HG02981 (cell line): ENCODE results near the gene ANKRD24.
"Not testable (repeated sequence)": the region's sequence is repeated elsewhere in the genome, so short reads cannot be mapped to it uniquely, and the experiment has no call there.

Experiments
- ATAC-seq: cut with Tn5 transposase; IDR thresholded peaks from one replicate; pipeline ENCODE4 v1.9.1; 2021; ENCODE audit warnings: mild to moderate bottlenecking, moderate library complexity; ENCODE audit not compliant: unreplicated experiment

The ANKRD24 gene

GRCh38 chr19:4182084-4182810, at the start of gene ANKRD24, which contains the start of gene SIRT6:
Gene ANKRD24 (plus strand): TSS chr19:4182689. CDS start chr19:4186426, 3,737 bp downstream.
Gene SIRT6 (minus strand): TSS chr19:4182563. CDS start chr19:4182539, 24 bp downstream.
- ATAC-seq: peak; percentile 63

- ATAC-seq: no peak
These were observed 48.1 kb upstream of the ANKRD24 start for GRCh38 chr19:4134351-4134750.

DNA sequence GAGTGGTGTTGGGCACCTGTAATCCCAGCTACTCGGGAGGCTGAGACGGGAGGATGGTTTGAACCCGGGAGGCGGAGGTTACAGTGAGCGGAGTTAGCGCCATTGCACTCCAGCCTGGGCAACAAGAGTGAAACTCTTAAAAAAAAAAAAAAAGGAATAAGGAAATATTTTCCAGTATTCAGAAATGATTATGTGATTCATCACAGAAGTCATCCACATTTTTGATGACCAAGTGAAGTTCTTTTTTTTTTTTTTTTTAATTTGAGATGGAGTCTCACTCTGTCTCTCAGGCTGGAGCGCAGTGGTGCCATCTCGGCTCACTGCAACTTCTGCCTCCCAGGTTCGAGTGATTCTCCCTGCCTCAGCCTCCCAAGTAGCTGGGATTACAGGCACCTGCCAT, 47.1 kb upstream of the ANKRD24 start:
- ATAC-seq: not testable (repeated sequence)

DNA sequence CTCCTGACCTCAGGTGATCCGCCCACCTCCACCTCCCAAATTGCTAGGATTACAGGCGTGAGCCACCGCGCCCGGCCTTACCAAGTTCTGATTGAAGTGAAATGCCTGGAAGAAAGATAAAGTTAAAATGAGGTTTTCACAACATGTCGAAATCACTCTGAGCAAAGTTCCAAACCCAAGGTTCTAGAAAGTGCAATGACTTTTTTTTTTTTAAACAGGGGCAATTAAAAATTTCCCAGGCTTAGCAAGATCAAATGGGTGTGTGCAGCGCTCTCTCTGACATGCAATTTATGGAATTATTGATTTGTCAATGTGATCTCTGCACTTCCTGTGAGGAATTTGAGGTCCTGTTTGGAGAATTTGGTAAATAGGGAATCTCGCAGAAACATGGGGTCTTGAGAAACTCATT, 45.8 kb upstream of the ANKRD24 start:
- no peak for ATAC-seq

DNA sequence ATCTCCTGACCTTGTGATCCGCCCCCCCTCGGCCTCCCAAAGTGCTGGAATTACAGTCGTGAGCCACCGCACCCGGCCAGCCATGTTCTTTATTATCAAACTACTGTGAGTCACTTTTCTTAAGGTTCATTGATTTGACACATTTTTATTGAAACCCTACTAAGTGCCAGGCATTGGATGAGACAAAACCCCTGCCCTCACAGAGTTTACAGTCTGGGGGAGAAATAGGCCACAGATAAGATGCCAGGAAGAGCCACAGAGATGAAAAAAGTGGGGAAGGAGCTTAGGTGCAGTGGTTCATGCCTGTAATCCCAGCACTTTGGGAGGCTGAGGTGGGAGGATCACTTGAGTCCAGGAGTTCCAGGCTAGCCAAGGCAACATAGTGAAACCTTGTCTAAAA, 44.0 kb upstream of the ANKRD24 start:
- no peak for ATAC-seq

DNA sequence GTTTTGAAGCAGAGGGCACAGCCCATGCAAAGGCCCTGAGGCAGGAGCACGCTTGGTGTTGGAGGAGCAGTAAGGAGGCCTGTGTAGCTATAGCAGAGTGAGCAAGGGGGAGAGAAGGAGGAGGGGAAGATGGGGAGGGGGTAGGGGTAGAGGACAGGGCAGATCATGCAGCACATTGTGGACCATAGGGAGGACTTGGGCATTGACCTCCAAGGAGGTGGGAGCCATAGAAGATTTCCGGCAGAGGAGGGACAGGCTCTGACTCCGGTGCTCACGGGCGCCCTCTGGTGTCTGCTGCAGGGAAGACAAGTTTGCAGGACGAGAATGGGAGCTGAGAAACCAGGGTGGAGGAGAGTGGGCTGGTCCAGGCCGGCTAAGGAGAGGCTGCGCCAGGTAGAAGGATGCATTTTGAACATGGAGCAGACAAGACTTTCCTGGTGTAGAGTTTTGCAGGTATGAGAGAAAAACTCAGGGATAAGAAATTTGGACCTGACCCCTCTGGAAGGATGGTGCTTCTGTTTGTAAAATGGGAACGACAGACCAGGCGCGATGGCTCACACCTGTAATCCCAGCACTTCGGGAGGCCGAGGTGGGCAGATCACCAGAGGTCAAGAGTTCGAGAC, 42.8 kb upstream of the ANKRD24 start:
- ATAC-seq: no peak

- no peak for ATAC-seq
These were observed 42.2 kb upstream of the ANKRD24 start for GRCh38 chr19:4140237-4140711.

DNA sequence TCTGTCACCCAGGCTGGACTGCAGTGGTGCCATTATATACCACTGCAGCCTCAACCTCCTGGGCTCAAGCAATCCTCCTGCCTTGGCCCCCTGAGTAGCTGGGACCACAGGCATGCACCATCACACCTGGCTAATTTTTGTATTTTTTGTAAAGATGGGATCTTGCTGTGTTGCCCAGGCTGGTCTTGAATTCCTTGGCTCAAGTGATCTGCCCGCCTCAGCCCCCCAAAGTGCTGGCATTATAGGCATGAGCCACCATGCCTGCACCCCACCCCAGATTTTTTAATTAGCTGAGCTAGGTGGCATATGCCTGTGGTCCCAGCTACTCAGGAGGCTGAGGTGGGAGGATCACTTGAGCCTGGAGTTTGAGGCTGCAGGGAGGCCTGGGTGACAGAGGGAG, 39.6 kb upstream of the ANKRD24 start:
- not testable (repeated sequence) for ATAC-seq

- no peak for ATAC-seq
These were observed 37.7 kb upstream of the ANKRD24 start for GRCh38 chr19:4144666-4145249.

- ATAC-seq: no peak
These were observed 32.8 kb upstream of the ANKRD24 start for GRCh38 chr19:4149518-4150288.

DNA sequence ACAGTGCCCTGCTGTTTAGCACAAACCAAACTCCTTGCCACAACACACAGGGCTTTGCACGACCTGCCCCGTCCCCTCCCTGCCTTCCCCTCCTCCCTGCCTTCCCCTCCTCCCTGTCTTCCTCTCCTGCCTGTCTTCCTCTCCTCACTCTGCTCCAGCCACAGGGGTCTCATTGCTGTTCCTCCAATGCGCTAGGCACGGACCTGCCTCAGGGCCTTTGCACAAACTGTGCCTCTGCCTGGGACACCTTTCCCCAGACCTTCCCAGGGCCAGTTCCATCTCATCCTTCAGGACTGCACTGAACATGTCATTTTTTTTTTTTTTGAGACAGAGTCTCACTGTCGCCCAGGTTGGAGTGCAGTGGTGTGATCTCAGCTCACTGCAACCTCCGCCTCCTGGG, 30.9 kb upstream of the ANKRD24 start:
- ATAC-seq: no peak

DNA sequence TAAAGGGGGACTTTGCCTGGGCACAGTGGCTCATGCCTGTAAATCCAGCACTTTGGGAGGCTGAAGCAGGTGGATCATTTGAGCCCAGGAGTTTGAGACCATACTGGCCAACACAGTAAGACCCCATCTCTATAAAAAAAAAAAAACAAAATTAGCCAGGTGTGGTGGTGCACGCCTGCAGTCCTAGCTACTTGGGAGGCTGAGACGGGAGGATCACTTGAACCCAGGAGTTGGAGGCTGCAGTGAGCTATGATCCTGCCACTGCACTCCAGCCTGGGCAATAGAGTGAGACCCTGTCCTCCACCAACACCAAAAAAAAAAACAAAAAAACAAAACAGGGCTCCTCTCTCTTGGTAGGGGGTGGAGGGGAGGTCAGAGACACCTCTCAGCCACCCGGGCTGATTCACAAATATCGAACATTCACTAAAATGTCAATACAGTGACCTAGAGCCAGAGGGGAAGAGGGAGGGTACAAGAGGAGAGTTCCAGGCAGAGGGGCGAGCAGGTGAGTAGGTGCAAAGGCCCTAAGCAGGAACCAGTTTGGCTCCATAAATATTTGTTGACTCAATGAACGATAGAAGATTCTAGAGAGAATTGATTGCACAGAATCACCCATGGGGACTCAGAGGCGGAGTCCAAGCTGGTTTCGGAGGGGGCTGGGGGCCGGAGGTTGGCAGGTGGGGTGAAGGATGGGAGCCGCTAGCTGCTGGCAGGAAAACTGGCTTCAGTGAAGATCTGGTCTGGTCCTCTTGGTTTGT, 30.1 kb upstream of the ANKRD24 start:
- ATAC-seq: no peak

DNA sequence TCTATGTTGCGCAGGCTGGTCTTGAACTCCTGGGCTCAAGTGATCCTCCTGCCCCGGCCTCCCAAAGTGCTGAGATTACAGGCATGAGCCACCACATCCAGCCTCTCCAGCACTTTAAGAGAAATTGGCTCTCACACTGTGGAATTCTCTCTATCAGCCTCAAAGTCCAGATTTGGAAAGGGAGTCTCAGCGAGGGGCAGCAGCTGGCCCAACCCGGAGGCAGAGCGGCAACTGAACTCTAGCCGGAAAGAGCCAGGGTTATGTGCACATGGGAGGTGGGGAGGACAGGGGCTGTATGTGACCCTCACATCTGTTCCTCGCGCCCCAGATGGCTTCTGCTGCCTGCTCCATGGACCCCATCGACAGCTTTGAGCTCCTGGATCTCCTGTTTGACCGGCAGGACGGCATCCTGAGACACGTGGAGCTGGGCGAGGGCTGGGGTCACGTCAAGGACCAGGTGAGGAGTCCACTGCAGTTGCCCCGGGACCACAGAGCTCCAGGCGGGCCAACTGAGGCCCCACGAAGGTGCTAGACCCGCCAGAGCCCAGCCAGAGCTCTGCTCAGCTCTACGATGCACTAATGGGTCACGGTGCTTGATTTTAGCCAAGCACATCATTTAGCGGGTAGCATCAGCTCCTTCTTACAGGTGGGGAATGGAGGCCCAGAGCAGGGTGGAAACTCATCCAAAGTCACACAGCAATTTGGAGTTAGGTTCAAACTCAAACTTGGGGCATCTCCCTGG, 27.7 kb upstream of the ANKRD24 start:
- ATAC-seq: no peak

- ATAC-seq: no peak
These were observed 25.3 kb upstream of the ANKRD24 start for GRCh38 chr19:4157164-4157563.

DNA sequence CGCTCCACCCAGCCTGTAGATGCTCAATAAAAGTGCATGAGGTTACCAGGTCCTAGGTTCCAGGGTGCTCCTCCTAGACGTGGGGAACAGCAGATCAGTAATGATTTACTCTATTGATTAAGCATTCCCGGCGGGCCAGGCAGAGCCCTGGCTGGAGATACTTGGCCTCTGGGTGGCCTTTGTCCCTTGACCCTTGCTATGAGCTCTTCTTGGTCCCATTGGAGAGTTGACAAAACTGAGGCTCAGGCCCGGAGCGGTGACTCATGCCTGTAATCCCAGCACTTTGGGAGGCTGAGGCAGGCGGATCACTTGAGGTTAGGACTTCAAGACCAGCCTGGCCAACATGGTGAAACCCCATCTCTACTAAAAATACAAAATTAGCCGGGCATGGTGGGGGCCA, 24.5 kb upstream of the ANKRD24 start:
- ATAC-seq: not testable (repeated sequence)

DNA sequence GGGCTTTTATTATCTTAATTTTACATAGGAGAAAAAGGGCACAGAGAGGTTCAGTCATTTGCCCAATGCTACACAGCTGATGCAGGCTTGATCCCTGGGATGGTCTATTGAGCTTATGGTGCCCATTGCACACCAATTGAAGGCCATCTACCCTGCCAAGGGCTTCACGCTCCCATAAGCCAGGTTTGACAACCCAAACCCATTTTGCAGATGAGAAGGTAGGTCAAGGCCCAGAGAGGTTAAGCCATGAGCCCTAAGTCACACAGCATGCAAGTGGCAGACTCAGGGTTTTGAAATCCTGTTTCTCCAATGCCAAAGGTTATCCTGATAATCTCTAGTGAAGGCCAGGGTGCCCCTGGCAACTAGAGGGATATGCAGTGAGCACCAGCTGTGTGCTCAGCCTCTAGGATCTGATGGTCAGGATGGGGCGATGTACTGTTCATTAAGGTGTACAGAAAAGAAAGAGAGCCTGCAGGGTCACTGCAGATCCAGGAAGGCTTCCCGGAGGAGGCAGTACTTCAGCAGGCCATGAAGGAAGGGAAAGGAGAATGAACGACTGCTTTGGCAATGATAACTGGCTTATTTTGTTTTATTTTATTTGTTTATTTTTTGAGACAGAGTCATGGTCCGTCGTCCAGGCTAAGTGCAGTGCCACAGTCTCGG, 20.9 kb upstream of the ANKRD24 start:
- ATAC-seq: no peak

DNA sequence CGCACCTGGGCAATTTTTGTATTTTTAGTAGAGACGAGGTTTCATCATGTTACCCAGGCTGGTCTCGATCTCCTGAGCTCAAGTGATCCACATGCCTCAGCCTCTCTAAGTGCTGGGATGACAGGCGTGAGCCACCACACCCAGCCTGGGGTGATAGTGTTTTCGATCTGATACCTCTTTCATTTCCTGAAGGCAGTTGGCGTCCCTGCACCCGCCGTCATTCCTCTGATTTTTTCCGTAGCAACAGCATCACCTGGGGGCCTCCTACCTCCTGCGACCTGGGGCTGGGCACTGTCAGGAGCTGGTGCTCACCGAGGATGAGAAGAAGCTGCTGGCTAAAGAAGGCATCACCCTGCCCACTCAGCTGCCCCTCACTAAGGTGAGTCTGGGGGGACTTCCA, 18.2 kb upstream of the ANKRD24 start:
- ATAC-seq: no peak

- no peak for ATAC-seq
These were observed 10.8 kb upstream of the ANKRD24 start for GRCh38 chr19:4171676-4172075.

DNA sequence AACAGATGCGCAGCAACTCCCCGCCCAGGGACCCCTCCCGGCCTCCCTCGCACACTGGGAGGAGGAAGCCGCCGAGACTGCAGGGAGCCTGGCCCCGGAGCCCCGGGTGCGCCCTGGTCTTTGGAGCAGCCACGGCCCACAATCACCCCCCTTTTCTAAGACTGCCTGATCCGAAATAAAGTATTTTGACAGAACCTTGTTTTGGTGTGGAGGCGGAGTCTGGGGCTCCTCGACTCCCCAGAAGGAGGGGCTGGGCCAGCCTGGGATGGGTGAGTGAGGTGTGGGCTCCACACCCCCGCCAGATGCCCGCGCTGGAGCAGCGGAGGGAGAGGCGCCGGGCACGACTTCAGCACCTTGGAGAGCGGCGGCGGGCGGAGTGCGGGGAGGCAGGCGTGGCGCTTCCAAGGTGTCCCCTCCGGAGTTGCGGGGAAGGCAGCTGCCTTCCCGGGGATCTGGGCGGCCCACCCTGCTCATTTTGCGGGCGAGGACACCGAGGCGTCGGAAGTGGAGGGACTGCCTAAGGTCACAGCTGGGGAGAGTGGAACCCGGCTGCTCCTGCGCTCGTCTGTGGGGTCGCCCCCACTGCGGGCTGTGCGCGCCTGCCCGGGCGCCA, 9.5 kb upstream of the ANKRD24 start:
- no peak for ATAC-seq
